ENCODE measurements around the gene CA12.
"Not testable (repeated sequence)": the region's sequence is repeated elsewhere in the genome, so short reads cannot be mapped to it uniquely, and the experiment has no call there.

The CA12 gene

GRCh38 chr15:63354821-63355650 lies 26.6 kb downstream of the CA12 start:
- DNase-seq = no peak

GRCh38 chr15:63353887-63354286 lies 27.8 kb downstream of the CA12 start:
- no peak for DNase-seq

DNA sequence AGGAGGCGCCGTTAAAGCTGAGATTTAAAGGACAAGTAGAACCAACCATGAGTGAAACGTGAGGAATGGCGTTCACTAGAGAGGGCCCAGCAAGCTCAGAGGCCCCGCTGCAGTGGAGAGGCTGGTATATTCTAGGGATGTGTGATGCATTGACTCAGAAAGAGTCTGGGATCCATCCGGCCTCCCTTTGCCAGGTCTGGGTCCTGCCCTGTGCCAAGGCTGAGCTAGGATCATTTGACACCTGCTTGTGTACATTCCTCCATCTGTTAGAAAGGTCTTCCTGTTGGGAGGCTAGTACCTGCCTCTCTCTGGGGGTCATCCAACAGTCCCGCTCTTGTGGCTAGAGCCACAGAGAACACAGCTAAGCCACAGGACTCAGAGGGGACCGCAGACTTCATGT lies 28.4 kb downstream of the CA12 start:
- no peak for DNase-seq

GRCh38 chr15:63352808-63353207 lies 28.8 kb downstream of the CA12 start:
- DNase-seq = no peak

DNA sequence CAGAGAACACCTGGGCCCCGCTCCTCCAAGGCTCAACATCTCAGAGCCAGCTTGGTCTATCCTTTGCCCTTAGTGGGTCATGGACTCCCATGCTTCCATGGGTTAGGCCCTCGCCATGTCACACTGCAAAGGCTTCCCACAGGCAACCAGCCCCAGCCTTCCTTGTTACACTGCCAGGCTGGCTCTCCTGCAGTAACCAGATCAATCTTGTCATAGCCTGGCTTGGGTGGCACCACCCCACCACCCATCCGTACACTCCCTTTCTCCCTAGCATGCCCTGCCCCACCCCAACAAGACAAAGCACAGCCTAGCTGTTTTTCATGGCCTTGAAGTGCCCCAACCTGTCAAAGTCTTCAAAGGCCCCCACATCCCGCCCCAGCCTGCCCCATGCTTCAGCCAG lies 30.5 kb downstream of the CA12 start:
- DNase-seq = no peak

- no peak for DNase-seq
These were observed 31.4 kb downstream of the CA12 start for GRCh38 chr15:63350178-63350621.

GRCh38 chr15:63349621-63350020 lies 32.0 kb downstream of the CA12 start:
- DNase-seq = no peak

- DNase-seq = no peak
These were observed 32.5 kb downstream of the CA12 start for GRCh38 chr15:63349156-63349555.

DNA sequence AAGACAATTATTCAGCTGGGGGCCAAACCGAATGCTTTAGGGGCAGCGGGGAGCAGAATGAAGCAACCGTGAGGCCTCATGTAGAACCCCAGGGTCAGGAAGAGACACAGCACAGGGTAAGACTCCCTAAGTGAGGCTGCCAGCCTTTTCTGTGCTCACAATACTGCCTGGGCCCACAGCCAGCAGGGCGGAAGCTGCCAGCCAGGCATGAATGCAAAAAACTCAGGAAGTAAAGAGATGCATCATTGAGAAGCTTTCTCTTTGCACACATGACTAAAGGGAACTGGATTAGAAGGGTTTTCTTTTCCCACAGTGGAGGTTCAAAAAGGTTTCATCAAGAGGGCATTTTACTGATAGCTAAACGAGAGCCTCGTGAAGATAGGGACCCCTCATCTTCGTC lies 33.3 kb downstream of the CA12 start:
- DNase-seq = peak; percentile 78

DNA sequence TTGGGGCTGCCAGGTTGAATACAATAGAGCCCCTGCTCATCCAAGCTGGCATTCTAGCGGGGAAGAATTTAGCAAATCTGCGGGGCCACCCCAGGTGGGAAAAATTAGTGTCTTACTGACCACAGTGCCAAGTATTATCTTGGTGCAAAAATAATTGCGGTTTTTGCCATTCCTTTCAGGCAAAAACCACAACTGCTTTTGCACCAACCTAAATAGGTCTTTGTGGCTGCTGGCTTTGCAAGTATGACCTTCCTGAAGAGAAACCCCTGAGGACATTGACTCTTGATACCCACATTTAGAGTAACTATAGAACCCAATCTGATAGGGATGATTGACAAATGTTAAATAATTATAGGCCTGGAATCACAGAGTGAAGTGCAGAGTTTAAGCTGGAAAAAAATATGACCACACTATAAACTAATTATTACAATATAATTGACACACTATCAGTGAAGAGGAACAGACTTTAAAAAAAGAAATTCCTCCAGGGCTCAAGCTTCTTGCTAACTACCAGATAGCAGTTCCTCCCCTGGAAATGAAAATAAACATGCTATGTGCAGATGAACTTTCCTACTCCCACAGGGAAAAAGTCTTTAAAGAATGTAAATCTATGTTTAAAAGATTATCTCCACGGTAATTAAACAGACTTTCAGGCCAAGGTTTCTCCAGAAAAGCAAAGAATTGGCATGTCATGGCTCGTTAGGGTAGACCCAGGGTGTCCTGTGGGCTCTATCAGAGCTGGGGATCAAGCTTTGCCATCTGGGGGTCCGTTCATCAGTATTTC lies 34.4 kb downstream of the CA12 start:
- DNase-seq = no peak

DNA sequence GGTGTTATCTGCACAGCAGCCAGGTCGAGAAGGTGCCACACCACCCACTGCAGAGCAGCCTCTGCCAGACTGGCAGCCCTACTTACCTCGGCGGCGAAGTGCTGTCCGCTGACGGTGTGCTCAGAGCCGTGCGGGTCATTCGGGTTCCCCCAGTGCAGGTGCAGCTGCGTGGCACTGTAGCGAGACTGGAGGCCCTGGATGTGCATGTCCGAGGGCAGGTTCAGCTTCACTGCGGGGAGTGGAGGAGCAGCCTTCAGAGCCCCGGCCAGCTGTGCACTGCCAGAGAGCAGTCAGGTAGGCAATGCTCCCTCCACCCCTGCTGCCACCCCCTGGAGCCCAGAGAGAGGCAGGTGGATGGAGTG lies 36.3 kb downstream of the CA12 start:
- no peak for DNase-seq

DNA sequence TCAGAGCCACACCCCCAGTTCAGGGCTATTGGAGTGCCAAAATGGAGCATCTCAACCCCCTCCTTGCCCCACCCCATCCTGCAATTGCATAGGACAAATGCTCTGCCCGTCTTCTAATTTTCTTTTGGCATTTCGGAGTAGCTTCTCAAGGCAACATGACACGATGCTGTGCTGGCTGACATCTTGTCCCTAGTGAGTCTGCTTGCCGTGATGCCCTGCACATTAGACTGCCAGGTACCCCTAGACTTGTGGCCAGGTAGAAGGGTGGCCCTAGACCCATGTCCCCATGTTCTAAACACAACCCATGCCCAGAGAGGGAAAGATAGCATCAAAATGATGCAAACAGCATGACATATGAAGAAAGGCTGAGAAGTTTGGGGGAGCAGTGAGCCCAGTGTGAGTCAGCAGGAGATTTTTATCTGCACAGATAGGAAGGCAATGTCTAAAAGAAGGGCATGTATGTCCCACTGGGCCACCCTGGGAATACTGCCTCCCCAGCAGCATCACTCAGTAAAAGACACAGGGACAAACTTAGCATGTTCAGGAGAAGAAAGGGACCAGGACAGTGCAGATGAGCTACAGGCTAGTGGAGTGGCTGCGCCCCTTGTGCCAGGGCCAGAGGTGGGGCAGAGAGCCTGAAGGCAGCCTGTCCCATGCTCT lies 36.8 kb downstream of the CA12 start:
- DNase-seq = no peak

DNA sequence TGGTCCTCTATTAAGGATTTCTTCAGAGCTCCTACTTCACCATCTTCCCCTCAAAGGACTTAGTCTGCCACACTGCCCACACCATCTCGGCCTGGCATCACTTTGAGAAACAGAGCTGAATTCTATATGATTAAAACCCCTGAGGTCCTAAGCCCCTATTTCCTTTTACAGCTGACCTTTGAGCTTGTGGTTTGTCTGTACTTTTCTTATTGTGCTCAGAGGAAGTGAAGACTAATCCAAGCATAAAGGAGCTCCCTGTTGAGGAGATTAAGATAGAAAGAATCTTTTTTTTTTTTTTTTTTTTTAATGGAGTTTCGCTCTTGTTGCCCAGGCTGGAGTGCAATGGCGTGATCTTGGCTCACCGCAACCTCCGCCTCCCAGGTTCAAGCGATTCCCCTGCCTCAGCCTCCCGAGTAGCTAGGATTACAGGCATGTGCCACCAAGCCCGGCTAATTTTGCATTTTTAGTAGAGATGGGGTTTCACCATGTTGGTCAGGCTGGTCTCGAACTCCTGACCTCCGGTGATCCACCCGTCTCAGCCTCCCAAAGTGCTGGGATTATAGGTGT lies 38.6 kb downstream of the CA12 start:
- not testable (repeated sequence) for DNase-seq

DNA sequence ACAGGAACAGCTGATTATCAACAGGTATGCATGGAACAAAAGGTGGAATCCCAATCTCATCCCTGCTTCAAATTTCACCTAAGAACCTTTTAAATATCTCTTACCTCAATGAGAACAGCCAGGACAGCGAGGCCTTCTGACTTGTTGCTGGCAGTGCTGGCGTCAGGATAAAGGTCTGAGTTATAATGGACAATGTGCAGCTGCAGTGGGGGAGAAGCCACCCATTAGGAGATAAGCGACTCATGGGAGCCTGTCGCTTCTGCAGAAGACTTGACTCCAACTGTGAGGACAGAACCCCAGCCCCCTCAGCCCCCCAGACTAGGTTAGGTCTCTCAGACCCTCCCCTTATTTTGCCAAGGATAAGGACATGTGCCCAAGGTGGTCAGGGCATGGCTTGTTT lies 39.7 kb downstream of the CA12 start:
- DNase-seq = no peak

DNA sequence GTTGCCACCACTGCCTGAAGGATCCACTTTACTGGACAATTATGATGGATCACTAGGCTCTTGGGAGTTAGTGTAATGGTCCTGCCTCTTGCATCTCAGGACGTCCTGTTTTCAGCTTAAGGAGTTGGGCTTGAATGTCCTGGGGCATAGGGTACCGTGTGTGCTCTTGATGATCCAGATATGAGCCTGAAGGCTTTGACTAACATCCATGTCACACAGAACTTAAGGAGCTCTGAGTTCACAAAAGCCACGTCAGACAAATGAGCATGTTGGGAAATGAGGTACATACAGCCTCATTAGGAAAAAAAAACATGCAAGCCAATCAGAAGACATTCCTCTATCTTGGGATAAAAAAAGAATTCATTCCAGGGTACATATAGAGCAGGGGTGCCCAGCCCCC lies 40.8 kb downstream of the CA12 start:
- no peak for DNase-seq

GRCh38 chr15:63340353-63340752 lies 41.3 kb downstream of the CA12 start:
- DNase-seq = no peak

GRCh38 chr15:63339836-63340235 lies 41.8 kb downstream of the CA12 start:
- no peak for DNase-seq

DNA sequence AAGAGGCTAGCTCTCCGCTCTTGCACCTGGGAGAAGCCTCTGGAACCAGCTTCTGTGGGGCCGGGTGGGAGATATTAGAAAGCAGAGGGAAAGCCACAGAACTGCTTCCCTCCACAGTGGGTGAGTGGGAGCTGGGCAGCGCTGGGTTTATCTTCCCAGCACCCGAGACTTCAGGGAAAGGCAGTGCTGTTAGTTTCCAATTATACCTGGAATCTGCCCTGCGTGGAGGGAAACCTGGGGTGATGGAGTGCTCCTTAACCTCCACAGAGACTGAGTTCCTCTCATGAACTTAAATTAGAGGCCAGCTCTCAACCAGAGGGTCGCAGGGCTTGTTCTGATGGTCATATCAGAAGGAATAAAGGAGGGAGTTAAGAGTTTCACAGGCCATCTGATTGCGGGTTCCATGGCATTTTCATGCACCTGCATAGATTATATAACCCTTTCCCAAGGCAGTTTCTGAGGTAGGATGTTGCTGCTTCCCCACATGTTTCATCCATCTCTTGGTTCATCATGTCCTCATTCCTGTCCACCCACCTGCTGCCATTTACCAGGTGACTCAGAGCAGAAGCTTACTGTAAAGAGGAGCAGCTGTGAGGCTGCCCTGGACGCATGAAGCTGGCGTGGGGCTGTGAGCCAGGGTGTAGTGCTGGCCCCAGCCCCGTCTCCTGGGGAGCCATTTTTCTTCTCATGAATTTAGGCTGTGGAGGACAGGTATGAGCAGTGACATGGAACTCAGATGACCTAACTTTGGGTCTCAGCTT lies 42.5 kb downstream of the CA12 start:
- DNase-seq = no peak

DNA sequence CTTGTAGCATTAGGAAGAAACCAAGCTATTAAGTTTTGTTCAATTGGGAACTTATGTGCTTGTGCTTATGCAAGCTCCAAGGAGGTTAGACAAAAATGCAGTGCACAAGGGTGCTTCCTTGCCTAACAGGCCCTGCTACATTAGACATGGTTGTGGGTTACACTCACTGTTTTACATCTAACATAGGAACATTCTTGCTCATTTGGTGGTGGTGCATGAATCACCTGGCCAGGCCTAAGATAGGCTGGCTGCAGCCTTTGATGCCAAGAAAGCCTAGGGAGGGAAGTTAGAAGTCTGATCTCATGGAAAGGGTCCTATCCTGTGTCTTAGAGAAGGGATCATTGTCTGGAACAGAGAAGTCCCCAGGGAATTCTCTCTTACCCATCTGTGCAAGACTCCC lies 43.5 kb downstream of the CA12 start:
- DNase-seq = no peak

DNA sequence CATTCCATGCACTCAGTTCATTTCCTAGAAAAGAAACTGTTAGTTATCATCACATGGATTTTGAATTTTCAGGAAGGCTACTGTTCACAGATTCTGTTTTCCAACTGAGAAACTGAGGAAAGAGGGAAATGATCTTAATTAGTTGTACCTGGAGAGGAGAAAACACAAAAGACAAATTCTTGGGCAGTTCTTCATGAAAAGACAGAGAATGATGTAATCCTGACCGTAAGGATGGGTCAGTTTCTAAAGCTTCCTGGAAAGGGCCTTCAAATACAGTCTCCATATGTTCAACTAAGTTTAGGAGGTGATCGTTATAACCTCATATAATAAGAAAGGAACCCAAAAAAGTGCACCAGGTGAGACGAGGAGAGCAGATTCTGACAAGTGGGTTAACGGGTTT lies 44.6 kb downstream of the CA12 start:
- DNase-seq = no peak

- DNase-seq = no peak
These were observed 46.0 kb downstream of the CA12 start for GRCh38 chr15:63335543-63336240.

DNA sequence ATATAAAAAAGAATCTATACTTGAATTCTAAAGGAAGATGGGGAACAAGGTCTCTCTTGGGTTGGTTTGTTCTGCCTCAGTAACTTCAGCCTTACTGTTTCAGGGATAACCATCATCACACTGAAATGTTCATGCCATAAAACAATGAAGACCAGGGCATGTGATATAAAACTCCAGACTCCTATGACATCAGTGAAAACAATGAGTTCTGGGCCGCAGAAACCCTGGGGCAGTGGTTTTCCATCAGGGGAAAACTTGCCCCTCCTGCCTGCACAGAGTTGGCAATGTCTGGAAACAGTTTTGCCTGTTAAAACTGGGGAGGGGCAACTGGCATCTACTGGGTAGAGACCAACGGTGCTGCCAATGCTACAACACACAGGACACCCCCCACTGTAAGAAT lies 46.8 kb downstream of the CA12 start:
- no peak for DNase-seq

All from inflammatory macrophage treated with lipopolysaccharide for 4 hours (primary cell).